GM18909 (cell line): ENCODE results near the gene AFF3.
"Not testable (repeated sequence)": the region's sequence is repeated elsewhere in the genome, so short reads cannot be mapped to it uniquely, and the experiment has no call there.

Experiments
- ATAC-seq: cut with Tn5 transposase; IDR thresholded peaks from one replicate; pipeline ENCODE4 v1.9.1; 2021; ENCODE audit warnings: mild to moderate bottlenecking; ENCODE audit not compliant: unreplicated experiment, poor library complexity

The AFF3 gene

DNA sequence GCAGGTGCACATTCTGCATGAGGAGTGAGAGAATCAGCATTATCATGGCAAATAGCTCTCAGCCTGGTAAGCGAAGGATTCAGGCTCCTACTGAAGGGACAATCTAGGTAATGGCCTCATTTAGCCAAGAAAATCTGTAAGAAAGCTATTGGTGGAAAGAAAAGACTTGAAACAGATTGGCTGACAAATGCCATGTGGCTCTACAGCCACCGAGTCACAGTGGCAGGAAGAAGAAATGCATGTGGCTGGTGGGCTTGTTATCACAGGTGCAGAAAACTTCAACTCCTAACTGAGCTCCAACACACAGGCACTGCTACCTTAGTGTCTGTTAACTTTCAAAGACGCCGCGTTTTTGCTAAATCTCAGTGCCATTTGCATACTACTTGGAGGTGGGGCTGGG, 592.0 kb downstream of the AFF3 start:
- ATAC-seq, result no peak

DNA sequence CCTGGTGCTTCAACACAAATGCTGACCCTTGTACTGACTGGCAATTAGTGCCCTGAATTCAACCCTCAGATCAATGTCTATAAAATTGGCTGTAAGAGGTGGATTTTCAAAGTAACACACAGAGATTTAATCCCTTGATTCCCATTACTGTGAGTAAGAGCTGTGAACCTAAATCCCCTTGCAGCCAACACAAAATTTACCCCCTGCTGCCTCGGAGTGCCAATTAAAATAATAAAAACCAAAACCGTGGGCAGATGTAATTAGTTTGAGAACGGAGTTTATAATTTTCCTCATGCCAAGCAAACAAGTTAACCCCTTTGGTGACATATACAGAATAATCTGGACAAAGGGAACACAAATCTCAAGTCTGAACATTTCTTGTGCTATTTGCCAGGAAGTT, 596.8 kb downstream of the AFF3 start:
- no peak for ATAC-seq

DNA sequence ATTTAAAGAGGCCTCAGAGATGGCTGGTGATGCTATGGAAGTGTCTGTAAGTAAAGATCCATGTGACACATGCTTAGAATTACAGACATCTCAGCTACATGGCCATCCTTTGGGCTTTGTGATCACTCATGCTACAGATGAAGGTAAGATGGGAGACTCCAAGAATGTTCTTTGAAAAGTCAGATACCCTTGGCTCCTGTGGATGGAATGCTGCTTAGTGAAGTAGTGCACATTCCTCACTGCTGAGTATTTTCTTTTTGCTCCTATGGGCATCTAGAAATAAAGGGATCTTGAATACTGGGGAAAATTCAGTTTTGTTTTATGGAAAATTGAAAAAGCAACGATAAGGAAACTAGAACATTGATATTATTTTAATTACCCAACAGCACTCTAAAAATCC, 597.3 kb downstream of the AFF3 start:
- ATAC-seq, result no peak

DNA sequence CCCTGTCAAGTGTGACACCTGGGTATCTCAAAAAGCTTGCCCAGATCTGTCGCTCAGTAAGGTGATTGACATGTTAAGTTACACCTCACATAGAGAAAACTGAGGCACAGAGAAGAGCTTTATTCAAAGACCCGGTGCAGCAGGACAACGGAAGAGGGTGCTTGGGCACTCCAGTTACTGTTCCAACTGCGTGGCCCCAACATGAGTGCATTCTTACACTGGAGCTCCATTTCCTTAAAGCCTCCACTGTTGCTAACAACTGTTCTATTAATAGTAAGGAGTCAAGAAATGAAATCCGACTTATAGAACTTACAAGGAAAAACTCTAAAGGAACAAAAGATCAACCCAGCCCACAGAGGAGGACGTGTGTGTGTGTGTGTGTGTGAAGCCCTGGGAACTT, 597.8 kb downstream of the AFF3 start:
- ATAC-seq, result no peak

DNA sequence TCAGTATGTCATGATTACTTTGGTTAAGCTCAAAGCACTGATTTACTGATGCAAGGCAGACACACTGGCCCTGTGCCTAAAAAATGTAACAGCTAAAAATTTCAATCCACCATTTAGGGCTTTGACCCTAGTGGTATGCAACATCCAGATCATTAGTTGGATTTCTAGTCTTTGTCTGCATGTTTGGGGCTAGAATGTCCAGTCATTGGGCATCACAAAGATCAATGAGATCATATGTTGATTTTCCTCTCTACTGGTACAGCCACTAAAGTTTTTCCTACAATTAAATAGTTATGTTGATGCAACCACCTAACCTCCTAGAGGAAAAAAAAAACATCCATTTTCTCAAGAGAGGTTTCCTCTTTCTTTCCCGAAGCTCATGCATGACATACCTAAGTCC, 599.1 kb downstream of the AFF3 start:
- no peak for ATAC-seq

DNA sequence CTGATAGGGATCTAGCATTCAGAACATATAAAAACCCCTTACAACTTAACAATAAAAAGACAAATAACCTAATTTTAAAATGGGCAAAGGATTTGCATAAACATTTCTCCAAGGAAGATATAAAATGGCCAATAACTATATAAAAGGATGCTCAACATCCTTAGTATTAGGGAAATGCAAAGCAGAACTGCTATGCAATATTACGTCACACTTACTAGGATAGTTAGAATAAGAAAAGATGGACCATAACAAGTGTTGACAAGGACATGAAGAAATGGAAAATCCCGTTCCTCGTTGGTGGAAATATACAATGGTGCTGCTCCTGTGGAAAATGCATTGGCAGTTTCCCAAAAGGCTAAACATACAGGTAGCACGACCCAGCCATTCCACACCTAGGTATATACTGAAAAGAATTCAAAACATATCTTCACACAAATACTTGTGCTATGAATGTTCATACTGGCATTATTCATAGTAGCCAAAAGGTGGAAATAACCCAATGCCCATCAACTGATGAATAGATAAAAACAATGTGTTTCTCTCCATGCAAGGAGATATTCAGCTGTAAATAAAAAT, 604.4 kb downstream of the AFF3 start:
- no peak for ATAC-seq

DNA sequence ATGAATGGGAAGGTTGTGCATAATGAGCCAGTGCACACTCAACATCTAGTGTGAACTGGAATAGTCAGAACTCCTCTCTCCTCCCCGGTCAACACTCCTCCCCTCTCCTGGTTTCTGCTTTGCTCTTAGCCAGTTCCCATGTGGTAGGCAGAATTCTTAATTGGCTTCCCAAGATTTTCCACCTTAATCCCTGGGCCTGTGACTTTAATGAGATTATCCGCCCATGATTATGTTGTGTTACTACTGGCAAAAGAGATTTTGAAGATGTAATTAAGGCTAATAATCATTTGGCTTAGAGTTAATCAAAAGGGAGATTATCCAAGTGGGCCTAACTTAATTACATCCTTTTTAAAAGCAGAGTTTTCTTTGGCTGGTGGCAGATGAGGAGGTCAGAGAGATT, 618.3 kb downstream of the AFF3 start:
- no peak for ATAC-seq

DNA sequence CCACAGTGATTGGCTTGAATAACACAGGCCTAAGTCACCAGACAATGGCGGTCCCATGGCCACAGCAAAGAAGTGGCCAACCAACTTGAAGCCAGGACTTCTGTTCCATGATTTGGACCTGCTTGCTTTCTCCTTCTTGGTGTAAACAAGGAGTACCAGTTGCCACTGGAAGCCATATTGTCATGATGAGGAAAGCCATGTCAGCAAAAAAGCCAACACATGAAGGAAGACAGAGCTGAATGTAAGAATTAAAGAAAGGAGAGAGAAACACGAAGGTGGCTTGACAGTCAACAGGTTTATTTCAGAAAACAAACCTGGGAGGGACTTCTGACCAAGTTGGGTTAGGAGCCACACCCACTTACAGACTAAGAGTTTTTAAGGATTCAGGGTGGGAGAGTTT, 620.2 kb downstream of the AFF3 start:
- ATAC-seq, result no peak

DNA sequence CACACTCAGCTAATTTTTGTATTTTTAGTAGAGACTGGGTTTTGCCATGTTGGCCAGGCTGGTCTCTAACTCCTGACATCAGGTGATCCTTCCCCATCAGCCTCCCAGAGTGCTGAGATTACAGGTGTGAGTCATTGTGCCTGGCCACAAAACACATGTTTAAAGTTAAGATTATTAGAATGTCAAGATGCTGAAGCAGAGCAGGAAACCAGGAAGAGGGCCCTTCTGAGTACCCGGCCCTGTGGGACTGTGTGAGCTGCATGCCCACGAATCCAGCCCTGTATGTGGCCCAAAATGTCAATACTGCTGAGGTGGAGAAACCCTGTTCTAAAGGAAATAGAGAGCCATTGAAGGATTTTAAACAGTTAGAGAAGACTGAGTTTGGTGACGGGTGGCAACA, 621.6 kb downstream of the AFF3 start:
- no peak for ATAC-seq

DNA sequence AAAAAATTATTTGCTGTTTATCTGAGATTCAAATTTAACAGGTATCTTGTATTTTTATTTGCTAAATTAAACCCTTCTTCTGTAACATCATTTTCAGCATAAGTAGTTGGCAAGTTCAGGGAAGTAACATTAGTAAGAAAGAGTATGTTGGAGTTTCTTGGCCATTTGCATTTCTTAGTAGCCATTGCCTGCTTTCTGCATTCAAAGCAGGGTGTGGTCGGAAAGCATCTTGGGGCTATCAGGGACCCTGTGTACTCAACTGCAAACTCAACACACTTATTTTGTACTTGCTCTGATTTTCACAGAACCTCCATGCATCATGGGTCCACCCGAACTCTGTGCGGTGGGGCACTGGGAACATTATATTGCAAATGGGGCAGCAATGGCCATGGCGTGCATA, 622.2 kb downstream of the AFF3 start:
- ATAC-seq, result no peak

DNA sequence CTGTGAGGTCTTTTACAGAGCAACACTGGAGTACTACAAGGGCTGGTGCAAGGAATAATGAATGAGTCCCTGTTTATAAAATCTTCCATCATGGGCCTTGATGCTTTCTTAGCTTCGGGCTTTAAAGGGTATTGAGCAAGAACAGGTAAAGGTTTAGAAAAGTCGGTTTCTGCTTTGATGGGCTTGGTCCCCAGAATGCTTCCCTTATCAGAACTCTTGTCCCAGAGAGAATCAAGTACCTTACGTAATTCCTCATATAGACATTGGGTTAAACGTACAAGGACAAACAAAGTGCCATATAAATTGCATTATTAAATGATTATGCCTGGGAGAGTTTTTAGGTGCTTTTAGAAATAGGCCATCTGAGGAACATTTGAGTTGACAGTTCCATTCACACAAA, 628.0 kb downstream of the AFF3 start:
- no peak for ATAC-seq

DNA sequence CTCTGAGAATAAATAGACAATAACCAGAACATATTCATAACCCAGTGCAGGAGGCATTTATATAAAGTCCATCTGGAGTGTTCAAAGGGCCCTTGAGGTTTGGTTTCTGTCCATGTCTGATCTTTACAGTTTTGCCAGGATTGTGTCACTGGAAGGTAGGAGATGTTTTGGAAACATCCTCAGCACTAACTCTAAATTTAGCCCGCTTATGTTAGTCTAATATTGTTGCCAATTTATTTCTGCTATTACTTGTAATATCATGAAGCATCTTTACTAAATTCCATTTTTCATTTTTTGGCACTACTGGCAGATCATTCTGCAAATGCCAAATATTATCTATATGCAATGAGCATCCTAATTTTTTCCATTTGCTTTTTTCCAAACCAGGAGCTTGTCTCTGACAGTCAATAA, 630.2 kb downstream of the AFF3 start:
- ATAC-seq, result no peak

DNA sequence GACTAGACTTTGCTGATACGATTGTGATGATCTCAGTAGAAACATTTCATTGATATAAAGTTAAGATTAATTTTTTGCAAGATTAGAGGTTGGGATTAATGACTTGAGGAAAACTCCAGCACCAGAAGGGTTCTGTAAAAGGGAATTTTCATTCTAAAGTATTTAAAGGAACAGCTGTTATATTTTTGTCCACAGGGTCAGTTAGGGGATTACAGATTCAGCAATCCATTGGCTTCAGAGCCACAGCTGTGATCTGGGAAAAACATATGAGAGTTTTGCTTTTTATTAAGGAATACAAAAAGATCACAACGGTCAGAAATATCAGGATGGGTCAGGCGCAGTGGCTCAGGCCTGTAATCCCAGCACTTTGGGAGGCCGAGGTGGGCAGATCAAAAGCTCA, 633.0 kb downstream of the AFF3 start:
- no peak for ATAC-seq

DNA sequence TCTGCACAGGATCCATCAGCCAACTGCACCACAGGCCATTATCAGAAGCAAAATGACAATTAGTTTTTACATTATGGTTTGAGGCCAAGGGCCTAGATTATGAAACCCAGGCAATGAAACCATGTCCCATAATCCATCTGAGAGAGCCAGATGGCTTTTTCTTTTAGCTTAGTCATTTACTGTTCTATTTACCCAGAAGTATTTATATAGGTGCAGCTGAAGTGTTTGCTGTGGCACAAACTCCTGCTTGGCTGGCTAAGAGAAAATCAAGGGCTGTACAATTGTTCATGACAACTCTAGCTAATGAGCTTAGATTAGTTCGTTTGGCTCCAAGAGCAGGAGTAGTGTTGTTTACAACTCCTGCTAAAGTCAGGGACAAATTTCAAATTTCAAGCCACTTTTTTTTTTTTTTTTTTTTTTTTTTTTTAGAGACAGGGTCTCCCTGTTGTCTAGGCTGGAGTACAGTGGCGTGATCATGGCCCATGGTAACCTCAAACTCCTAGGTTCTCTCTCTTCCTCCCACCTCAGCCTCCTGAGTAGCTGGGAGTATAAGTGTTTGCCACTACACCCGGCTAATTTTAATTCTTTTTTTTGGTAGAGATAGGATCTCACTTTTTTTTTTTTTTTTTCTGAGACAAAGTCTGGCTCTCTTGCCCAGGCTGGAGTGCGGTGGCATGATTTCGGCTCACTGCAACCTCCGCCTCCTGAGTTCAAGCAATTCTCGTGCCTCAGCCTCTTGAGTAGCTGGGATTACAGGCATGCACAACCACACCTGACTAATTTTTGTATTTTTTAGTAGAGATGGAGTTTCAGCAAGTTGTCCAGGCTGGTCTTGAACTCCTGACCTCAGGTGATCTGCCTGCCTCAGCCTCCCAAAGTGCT, 634.2 kb downstream of the AFF3 start:
- ATAC-seq, result no peak

DNA sequence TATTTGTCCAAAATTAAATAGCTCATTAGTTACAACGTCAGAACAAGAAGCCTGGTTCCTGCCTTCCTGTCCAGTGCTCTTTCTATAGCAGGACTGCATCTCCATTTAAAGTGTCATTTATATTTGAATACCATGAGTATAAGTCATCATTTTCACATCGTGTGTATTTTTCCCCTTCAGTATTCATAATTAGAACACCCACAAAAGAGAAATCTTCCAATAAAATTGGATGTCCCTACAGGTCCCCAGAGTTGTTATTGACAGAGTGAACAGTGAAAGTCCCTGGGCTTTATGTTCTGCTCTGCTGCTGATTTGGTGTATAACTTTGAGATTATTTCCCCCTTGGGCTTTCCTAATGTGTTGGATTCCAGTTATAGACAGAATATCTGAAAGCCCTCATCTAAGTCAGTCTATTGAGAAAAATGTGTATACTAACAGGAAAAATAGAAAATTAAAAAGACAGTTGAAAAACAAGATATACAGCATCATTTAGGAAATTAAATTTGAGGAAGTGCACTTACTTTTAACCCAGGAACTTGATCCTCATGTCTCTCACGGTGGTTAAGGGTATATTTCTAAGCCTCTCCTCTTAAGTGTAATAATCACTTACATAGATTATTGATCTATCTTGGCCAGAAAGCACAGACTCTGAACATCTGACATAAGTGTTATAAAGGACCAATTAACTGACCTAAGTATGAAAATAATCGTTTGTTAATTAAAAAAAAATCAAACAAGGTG, 637.4 kb downstream of the AFF3 start:
- ATAC-seq, result no peak

DNA sequence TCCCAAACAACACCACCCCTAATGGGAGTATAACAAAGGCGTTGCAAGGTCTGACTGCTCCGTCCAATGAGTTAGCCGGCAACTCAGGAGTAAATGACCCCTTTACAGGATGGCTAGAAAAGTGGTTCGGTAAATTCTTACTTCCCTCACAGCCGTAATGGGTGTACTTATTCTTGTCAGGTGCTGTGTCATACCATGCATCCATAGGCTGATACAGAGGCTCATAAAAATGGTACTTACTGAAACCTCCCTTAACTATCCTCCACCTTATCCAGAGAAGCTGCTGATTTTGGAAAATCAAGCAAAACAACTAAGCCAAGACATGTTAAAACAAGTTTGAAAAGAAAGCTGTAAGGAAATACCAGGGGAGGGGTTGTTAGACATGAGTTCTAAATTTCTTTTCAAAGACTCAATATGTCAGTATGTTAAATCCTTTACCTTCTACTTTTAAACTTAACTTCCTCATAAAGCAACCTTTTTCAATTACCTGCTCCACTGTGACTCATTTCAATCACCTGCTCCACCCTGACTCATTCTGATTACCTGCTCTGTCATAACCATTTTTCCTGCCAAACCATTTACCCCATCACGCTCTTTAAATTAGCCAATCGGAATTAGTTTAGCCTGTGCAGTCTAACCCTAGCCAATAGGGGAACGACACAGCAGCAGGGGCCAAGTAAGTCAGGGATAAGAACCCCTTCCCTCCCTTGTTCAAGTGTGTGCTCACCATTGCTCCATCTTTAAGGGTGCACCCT, 638.6 kb downstream of the AFF3 start:
- ATAC-seq, result not testable (repeated sequence)

DNA sequence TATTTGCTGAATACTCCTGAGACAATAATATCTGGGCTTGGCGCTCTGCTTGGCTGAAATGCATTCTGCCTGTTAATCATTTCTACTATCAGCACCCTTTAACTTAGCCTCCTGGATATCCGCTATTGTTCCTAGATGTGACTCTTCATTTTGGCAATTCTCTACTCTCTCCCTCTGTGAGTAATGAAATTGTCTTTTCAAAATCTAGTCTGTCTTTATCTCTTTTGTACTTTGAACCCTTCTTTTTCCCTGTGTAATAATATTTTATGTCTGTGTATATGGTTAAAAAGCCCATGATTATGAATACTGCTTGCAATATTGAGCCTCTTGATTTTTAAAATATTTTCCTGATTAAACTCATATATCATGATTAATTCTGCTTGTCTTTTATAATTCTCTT, 646.4 kb downstream of the AFF3 start:
- ATAC-seq, result no peak
